Measurements from ENCODE around the gene ZNF354B. TPM values are rescaled to one million over a fixed set of nuclear protein-coding genes. Genes with fewer than 3 reads are reported as not detected.
"Not testable (repeated sequence)": the region's sequence is repeated elsewhere in the genome, so short reads cannot be mapped to it uniquely, and the experiment has no call there.

ZNF354B gene
- total RNA-seq, 4 donors from 2014 or later, result 12.4 to 21.0 (median 18.4) TPM

DNA sequence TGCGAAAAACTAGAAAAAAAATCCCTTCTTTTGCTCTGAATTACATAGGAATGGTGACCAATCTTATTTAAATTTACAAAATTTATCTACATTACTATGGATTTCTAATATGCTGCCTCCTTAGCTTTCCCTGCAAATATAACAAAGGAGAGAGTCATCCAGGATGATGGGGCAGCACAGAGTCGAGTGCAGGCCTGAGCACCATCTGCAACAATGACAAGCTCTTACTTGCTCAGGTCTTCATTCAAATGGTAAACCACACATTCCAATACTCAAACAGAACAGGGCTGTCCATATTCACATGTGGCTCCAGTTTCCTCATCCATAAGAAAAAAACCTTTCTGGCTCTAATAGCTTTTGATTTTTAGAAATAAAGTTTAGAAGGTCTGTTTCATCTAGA is 33.5 kb upstream of the ZNF354B start:
- H3K27ac ChIP-seq, result no peak overlapping the region
- ATAC-seq, result no peak
- H3K36me3 ChIP-seq, result no peaks in the 10 kb centered on the region
- peaks cover 4% of the 10 kb centered on the region for H3K27me3 ChIP-seq
- 75 to 88% methylated on average over 1 to 2 of the region's 2 CpGs for WGBS, 2 donors (ENCODE audit: low coverage in 1 of 2)
- TF ChIP-seq, protein P1, sequence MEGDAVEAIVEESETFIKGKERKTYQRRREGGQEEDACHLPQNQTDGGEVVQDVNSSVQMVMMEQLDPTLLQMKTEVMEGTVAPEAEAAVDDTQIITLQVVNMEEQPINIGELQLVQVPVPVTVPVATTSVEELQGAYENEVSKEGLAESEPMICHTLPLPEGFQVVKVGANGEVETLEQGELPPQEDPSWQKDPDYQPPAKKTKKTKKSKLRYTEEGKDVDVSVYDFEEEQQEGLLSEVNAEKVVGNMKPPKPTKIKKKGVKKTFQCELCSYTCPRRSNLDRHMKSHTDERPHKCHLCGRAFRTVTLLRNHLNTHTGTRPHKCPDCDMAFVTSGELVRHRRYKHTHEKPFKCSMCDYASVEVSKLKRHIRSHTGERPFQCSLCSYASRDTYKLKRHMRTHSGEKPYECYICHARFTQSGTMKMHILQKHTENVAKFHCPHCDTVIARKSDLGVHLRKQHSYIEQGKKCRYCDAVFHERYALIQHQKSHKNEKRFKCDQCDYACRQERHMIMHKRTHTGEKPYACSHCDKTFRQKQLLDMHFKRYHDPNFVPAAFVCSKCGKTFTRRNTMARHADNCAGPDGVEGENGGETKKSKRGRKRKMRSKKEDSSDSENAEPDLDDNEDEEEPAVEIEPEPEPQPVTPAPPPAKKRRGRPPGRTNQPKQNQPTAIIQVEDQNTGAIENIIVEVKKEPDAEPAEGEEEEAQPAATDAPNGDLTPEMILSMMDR (IDR thresholded peaks at IDR 0.05), result no peak
- no peak for TF ChIP-seq POLR2AphosphoS5 (IDR thresholded peaks at IDR 0.05)
- TF ChIP-seq EP300 (IDR thresholded peaks at IDR 0.05), result no peak
- TF ChIP-seq POLR2A (IDR thresholded peaks at IDR 0.05), result no peak
- H3K4me3 ChIP-seq, result no peak overlapping the region
- H3K4me1 ChIP-seq, result no peaks in the 10 kb centered on the region
- no peaks in the 10 kb centered on the region for H3K9me3 ChIP-seq

GRCh38 chr5:178827636-178828035 is 32.1 kb upstream of the ZNF354B start:
- peaks cover 16% of the 10 kb centered on the region for H3K27me3 ChIP-seq
- ATAC-seq, result no peak
- no peaks in the 10 kb centered on the region for H3K9me3 ChIP-seq
- no peaks in the 10 kb centered on the region for H3K4me1 ChIP-seq
- no peak overlapping the region for H3K4me3 ChIP-seq
- 72 to 75% methylated on average over 4 of the region's 4 CpGs for WGBS, 2 donors (ENCODE audit: low coverage in 1 of 2)
- TF ChIP-seq EP300 (IDR thresholded peaks at IDR 0.05), result no peak
- no peak for TF ChIP-seq POLR2A (IDR thresholded peaks at IDR 0.05)
- TF ChIP-seq, protein P1 (IDR thresholded peaks at IDR 0.05), result no peak
- TF ChIP-seq POLR2AphosphoS5 (IDR thresholded peaks at IDR 0.05), result no peak
- H3K27ac ChIP-seq, result no peak overlapping the region
- H3K36me3 ChIP-seq, result no peaks in the 10 kb centered on the region

- H3K36me3 ChIP-seq, result no peaks in the 10 kb centered on the region
Measured at GRCh38 chr5:178831049-178831448, 28.7 kb upstream of the ZNF354B start.

GRCh38 chr5:178832618-178833201 is 27.0 kb upstream of the ZNF354B start:
- no peak for ATAC-seq
- H3K4me1 ChIP-seq, result no peaks in the 10 kb centered on the region
- peaks cover 16% of the 10 kb centered on the region for H3K27me3 ChIP-seq
- TF ChIP-seq POLR2A (IDR thresholded peaks at IDR 0.05) (no peak), POLR2AphosphoS5 (IDR thresholded peaks at IDR 0.05) (no peak), EP300 (IDR thresholded peaks at IDR 0.05) (no peak)
- TF ChIP-seq, protein P1 (IDR thresholded peaks at IDR 0.05), result no peak
- WGBS, 2 donors (ENCODE audit: low coverage in 1 of 2), result 43 to 80% methylated on average over 1 to 4 of the region's 15 CpGs
- no peak overlapping the region for H3K4me3 ChIP-seq
- no peaks in the 10 kb centered on the region for H3K36me3 ChIP-seq
- H3K27ac ChIP-seq, result no peak overlapping the region
- H3K9me3 ChIP-seq, result no peaks in the 10 kb centered on the region

More at GRCh38 chr5:178831049-178831448, 28.7 kb upstream of the ZNF354B start:
- 93% methylated on average over 4 of the region's 10 CpGs; no CpG with 5 or more reads in 1 of the 2 donors for WGBS, 2 donors (ENCODE audit: low coverage in 1 of 2)
- ATAC-seq, result no peak
- Histone ChIP-seq H3K9me3 (no peaks in the 10 kb centered on the region), H3K27ac (no peak overlapping the region), H3K27me3 (peaks cover 16% of the 10 kb centered on the region), H3K4me3 (no peak overlapping the region), H3K4me1 (no peaks in the 10 kb centered on the region)
- TF ChIP-seq POLR2AphosphoS5 (IDR thresholded peaks at IDR 0.05) (no peak), EP300 (IDR thresholded peaks at IDR 0.05) (no peak), POLR2A (IDR thresholded peaks at IDR 0.05) (no peak)
- TF ChIP-seq, protein P1 (IDR thresholded peaks at IDR 0.05), result no peak

DNA sequence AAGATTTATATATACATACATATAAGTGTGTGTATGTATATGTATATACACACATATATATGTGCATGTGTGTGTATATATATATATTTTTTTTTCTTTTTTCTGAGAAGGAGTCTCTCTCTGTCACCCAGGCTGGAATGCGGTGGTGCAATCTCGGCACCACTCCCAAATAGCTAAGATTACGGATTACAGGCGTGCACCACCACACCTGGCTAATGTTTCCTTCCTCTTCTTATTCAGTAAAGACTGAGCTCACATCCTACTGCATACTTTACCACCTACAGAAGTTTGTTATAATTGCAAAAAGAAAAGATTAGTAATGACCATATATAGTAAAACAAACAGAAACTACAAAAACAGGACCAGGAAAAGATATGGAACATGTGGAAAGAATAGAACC is 23.1 kb upstream of the ZNF354B start:
- Histone ChIP-seq H3K4me3 (no peak overlapping the region), H3K27me3 (peaks cover 8% of the 10 kb centered on the region), H3K9me3 (no peaks in the 10 kb centered on the region), H3K36me3 (no peaks in the 10 kb centered on the region), H3K4me1 (no peaks in the 10 kb centered on the region), H3K27ac (no peak overlapping the region)
- WGBS, 2 donors (ENCODE audit: low coverage in 1 of 2), result 40 to 88% methylated on average over 1 to 4 of the region's 4 CpGs
- no peak for ATAC-seq
- no peak for TF ChIP-seq POLR2A (IDR thresholded peaks at IDR 0.05)
- TF ChIP-seq POLR2AphosphoS5 (IDR thresholded peaks at IDR 0.05), result no peak
- TF ChIP-seq EP300 (IDR thresholded peaks at IDR 0.05), result no peak
- TF ChIP-seq, protein P1 (IDR thresholded peaks at IDR 0.05), result no peak

DNA sequence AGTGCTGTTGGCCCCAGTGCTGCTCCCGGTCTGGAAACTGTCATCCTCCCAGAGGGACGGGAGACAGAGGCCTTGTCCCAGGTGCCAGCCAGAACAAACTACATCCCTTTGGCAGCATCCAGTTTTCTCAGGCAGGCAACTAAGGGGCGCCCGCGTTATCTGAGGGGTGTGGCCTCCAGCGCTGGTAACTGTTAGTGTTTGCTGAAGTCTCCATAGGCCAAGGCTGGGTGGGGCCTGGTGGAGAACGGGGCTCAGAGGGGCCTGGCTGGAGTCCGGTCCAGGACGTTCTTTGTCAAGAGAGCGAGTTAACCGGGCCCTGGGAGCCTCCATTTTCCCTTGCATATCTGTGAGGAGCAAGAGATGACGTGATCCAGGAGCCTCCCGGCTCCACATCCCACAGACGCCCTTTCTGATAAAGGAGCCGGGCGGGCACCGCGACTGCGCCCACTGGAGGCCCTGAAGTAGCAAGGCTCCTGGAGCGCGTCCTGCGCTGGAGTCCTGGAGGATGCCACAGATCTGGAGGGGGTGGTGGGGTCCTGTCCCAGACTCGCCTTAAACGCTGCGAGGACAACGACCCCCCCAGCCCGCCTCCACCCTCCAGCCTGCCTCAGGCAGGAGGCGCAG is 20.9 kb upstream of the ZNF354B start:
- not testable (repeated sequence) for H3K9me3 ChIP-seq, H3K27ac ChIP-seq, H3K4me3 ChIP-seq, H3K36me3 ChIP-seq, H3K4me1 ChIP-seq, ATAC-seq, H3K27me3 ChIP-seq
- WGBS, 2 donors (ENCODE audit: low coverage in 1 of 2), result 70% methylated on average over 10 of the region's 28 CpGs; no CpG with 5 or more reads in 1 of the 2 donors

Measured in gastroesophageal sphincter (tissue), 4 donors.